ENCODE data around the gene OBSCN.

OBSCN gene

GRCh38 chr1:228323401-228323800, 115.6 kb downstream of the OBSCN start:
- no peak for DNase-seq

- no peak for DNase-seq
These were observed 117.4 kb downstream of the OBSCN start for GRCh38 chr1:228325267-228325666.

GRCh38 chr1:228329887-228330286, 122.0 kb downstream of the OBSCN start:
- DNase-seq = no peak

- DNase-seq = no peak
These were observed 125.2 kb downstream of the OBSCN start for GRCh38 chr1:228332797-228333738.

- no peak for DNase-seq
These were observed 125.9 kb downstream of the OBSCN start for GRCh38 chr1:228333739-228334115.

- no peak for DNase-seq
These were observed 126.5 kb downstream of the OBSCN start for GRCh38 chr1:228334226-228334935.

- DNase-seq = no peak
These were observed 127.1 kb downstream of the OBSCN start for GRCh38 chr1:228334954-228335353.

GRCh38 chr1:228335406-228336307, 127.8 kb downstream of the OBSCN start:
- DNase-seq = no peak

- no peak for DNase-seq
These were observed 128.6 kb downstream of the OBSCN start for GRCh38 chr1:228336308-228337030.

- no peak for DNase-seq
These were observed 129.3 kb downstream of the OBSCN start for GRCh38 chr1:228337031-228337564.

GRCh38 chr1:228337711-228338520, 130.1 kb downstream of the OBSCN start:
- DNase-seq = no peak

- DNase-seq = no peak
These were observed 130.7 kb downstream of the OBSCN start for GRCh38 chr1:228338521-228339051.

- DNase-seq = no peak
These were observed 131.3 kb downstream of the OBSCN start for GRCh38 chr1:228339059-228339704.

- no peak for DNase-seq
These were observed 132.2 kb downstream of the OBSCN start for GRCh38 chr1:228339766-228340685.

GRCh38 chr1:228340686-228341449, 133.0 kb downstream of the OBSCN start:
- no peak for DNase-seq

GRCh38 chr1:228341450-228341813, 133.6 kb downstream of the OBSCN start:
- DNase-seq = no peak

GRCh38 chr1:228341814-228342626, 134.2 kb downstream of the OBSCN start:
- no peak for DNase-seq

Data from activated naive CD4-positive, alpha-beta T cell treated with Interleukin-2 at 50 U/mL for 16 hours (primary cell).